Esophagus squamous epithelium (tissue), 5 donors: ENCODE measurements around the gene SH3TC1. TPM values are rescaled to one million over a fixed set of nuclear protein-coding genes. Genes with fewer than 3 reads are reported as not detected.

Source experiments
- DNase-seq: peaks from one replicate; lab custom pipeline; 2025; lab: John Stamatoyannopoulos, UW
- H3K27ac ChIP-seq, 4 donors: fragments of 200-600 bp; sonication (generic); one replicate each; pipeline ENCODE4 v1.5.1; 2016 to 2019; ENCODE audit warnings: mild to moderate bottlenecking in 1 of 4
- H3K27me3 ChIP-seq, 4 donors: fragments of 200-600 bp; sonication (generic); 1 replicate in 3 of 4; 2 replicates in 1 of 4; pipeline versions ENCODE4 v1.5.1 to v1.6.0; 2017 to 2021; ENCODE audit warnings: antibody characterized with exemption in 1 of 4
- H3K36me3 ChIP-seq, 3 donors: fragments of 200-600 bp; sonication (generic); one replicate each; pipeline ENCODE4 v1.5.1; 2016 to 2019
- H3K4me1 ChIP-seq, 3 donors: fragments of 200-600 bp; sonication (generic); one replicate each; pipeline ENCODE4 v1.5.1; 2017 to 2019
- H3K4me3 ChIP-seq, 4 donors: fragments of 200-600 bp; sonication (generic); 1 replicate in 3 of 4; 2 replicates in 1 of 4; pipeline ENCODE4 v1.5.1; 2016 to 2019; ENCODE audit warnings: mild to moderate bottlenecking in 2 of 4, moderate library complexity in 1 of 4
- H3K9me3 ChIP-seq, 3 donors: fragments of 200-600 bp; sonication (generic); one replicate each; pipeline ENCODE4 v1.5.1; 2016 to 2019
- POLR2A ChIP-seq, 4 donors: fragments of 450-650 bp; IDR thresholded peaks; one replicate each; pipeline ENCODE4 v1.6.1; 2017; ENCODE audit warnings: antibody characterized with exemption in 4 of 4, mild to moderate bottlenecking in 4 of 4, moderate library complexity in 3 of 4
- WGBS, 2 donors: methylation state at CpG; one replicate each; pipeline ENCODE4 v1.1.5; 2018; 5-methylcytosine and 5-hydroxymethylcytosine counted together
- intact Hi-C: fragments of 100-400 bp; cut with DNase I; formaldehyde crosslinking; loops from one replicate; pipeline ENCODE4 v1.15.0; 2022
- total RNA-seq, 4 donors: library from RNA; depleted of rRNA; stranded (reverse); fragments of >200 nt; gene quantifications; one replicate each; pipeline ENCODE4 v1.1.0, GENCODE V29; 2016
- TF ChIP-seq, protein P1 (sequence below), 6 experiments: fragments of 450-650 bp in 4 of 6; fragments of 200-600 bp in 2 of 6; sonication (generic) in 2 of 6; IDR thresholded peaks; one replicate each; pipeline ENCODE4 v1.5.1; 2016 to 2019; ENCODE audit warnings: antibody characterized with exemption in 6 of 6, mild to moderate bottlenecking in 4 of 6, moderate library complexity in 4 of 6
- donor health status: DM: yes; HTN: yes; CAD: no.

The SH3TC1 gene
- total RNA-seq, 4 donors from 2014 or later, result 24.6 to 31.2 (median 27.1) TPM

DNA sequence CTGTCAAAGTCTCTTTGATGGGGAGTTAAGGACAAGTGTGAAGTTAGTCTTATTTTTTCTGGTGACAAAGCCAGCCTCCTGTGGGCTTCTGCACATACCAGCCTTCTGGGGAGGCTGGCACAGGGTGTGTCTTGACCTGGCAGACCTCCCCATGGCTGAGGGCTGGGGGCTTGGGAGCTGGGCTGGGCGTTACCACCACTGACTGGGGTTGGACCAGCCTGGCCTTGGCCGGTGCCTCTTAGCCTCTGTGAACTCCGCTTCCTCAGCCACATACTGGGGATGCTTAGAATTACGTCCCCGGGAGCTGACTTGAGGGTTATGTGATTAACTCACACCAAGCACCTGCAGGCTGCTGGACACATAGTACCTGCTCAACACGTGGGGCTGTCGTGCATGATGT lies 14.0 kb downstream of the SH3TC1 start:
- Histone ChIP-seq H3K36me3 (peaks cover 12 to 84% (median 12%) of the 10 kb centered on the region in 3 donors), H3K4me3 (no peak overlapping the region), H3K9me3 (no peaks in the 10 kb centered on the region), H3K27me3 (no peaks in the 10 kb centered on the region), H3K27ac (no peak overlapping the region), H3K4me1 (peaks cover 0 to 13% (median 0%) of the 10 kb centered on the region in 3 donors)
- TF ChIP-seq POLR2A (IDR thresholded peaks at IDR 0.05), result no peak
- TF ChIP-seq, protein P1, sequence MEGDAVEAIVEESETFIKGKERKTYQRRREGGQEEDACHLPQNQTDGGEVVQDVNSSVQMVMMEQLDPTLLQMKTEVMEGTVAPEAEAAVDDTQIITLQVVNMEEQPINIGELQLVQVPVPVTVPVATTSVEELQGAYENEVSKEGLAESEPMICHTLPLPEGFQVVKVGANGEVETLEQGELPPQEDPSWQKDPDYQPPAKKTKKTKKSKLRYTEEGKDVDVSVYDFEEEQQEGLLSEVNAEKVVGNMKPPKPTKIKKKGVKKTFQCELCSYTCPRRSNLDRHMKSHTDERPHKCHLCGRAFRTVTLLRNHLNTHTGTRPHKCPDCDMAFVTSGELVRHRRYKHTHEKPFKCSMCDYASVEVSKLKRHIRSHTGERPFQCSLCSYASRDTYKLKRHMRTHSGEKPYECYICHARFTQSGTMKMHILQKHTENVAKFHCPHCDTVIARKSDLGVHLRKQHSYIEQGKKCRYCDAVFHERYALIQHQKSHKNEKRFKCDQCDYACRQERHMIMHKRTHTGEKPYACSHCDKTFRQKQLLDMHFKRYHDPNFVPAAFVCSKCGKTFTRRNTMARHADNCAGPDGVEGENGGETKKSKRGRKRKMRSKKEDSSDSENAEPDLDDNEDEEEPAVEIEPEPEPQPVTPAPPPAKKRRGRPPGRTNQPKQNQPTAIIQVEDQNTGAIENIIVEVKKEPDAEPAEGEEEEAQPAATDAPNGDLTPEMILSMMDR (IDR thresholded peaks at IDR 0.05), result no peak
- DNase-seq, result no peak
- intact Hi-C loops, result no loop called here
- WGBS, 2 donors, result 85 to 94% methylated on average over 3 to 5 of the region's 7 CpGs

DNA sequence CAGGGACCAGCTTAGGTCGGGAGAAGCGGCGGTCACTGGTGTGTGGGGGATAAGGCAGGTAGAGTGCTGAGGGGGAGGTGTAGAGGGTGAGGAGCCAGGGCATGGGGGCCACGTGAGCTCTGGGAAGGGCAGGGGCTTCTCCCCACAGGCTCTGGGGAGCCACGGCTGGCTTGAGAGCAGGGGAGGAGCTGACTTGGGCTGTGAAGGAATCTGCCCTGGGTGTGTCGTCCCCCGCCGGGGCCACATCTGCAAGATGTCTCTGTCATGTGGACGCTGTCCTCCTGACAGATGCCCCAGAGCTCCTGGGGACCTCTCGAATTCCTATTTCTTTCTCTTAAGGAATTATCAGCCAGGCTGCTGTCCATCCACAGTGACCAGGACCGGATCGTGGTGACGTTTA lies 15.0 kb downstream of the SH3TC1 start:
- intact Hi-C loops, result no loop called here

DNA sequence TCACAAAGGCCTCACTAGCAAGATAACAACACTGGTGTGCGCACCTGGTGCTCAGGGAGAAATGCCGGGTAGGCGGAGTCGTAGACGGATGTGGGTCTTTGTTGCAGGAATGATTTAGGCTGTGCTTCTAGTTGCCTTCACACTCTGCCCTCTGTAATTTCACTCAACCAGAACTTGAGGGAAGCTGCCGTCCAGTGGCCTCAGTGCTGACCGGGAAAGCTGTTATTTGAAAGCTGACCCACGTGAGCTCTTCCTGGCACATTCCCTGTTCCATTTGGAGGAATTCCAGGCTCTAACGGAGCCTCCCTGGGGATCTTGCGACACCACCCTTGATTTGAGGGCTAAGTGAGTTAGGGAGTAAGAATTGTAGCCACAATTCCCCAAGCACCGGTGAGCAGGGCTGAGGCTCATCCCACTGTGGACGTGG lies 15.9 kb downstream of the SH3TC1 start:
- Histone ChIP-seq H3K36me3 (peaks cover 12 to 87% (median 28%) of the 10 kb centered on the region in 3 donors), H3K9me3 (no peaks in the 10 kb centered on the region), H3K4me3 (no peak overlapping the region), H3K27me3 (no peaks in the 10 kb centered on the region), H3K4me1 (peaks cover 0 to 13% (median 0%) of the 10 kb centered on the region in 3 donors), H3K27ac (no peak overlapping the region)
- intact Hi-C loops, result no loop called here
- TF ChIP-seq, protein P1 (IDR thresholded peaks at IDR 0.05), result no peak
- TF ChIP-seq POLR2A (IDR thresholded peaks at IDR 0.05), result no peak
- no peak for DNase-seq
- WGBS, 2 donors, result 60 to 77% methylated on average over 10 to 11 of the region's 12 CpGs

More for the DNA sequence above, 15.0 kb downstream of the SH3TC1 start:
- H3K27me3 ChIP-seq, result no peaks in the 10 kb centered on the region
- WGBS, 2 donors, result 85 to 87% methylated on average over 9 to 10 of the region's 13 CpGs
- no peaks in the 10 kb centered on the region for H3K9me3 ChIP-seq
- H3K4me3 ChIP-seq, result no peak overlapping the region
- DNase-seq, result no peak
- H3K36me3 ChIP-seq, result peaks cover 12 to 87% (median 22%) of the 10 kb centered on the region in 3 donors
- peaks cover 0 to 13% (median 0%) of the 10 kb centered on the region in 3 donors for H3K4me1 ChIP-seq
- no peak for TF ChIP-seq POLR2A (IDR thresholded peaks at IDR 0.05)
- TF ChIP-seq, protein P1 (IDR thresholded peaks at IDR 0.05), result no peak
- no peak overlapping the region for H3K27ac ChIP-seq

DNA sequence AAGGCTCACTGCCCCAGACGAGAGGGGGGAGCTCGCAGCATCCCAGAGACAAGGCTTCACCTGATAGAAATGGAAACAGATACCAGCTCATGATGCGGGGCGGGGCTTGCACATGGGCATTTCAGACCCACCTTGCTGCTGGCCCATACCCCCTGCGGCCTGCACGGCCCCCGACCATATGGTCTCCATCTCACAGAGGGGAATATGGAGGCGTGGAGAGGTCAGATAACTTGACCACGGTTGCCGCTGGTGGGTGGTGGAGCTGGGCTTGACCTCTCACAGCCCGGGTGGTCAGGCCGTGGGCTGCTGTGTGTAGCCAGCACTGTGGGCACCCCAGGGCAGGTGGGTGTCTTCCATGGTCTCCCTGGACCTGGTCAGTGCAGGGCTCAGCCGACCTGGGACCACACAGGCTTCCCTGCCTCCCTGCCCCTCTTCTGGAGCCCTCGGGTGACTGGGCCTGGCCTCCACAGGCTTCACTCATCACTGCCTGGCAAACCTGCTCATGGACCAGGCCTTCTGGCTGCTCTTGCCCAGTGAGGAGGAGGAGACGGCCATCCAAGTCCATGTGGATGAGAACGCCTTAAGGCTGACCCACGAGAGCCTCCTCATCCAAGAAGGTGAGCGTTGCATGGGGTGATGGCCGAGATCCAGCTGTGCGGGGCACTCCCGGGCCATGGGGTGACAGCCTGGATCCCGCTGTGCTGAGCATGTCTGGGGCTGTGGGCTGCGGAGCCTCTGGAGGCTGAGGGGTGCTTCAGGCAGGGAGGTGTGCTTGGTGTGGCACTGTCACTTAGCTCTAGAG lies 16.8 kb downstream of the SH3TC1 start:
- Histone ChIP-seq H3K4me1 (peaks cover 0 to 20% (median 0%) of the 10 kb centered on the region in 3 donors), H3K36me3 (peaks cover 12 to 92% (median 33%) of the 10 kb centered on the region in 3 donors), H3K27me3 (no peaks in the 10 kb centered on the region), H3K9me3 (no peaks in the 10 kb centered on the region), H3K27ac (no peak overlapping the region), H3K4me3 (no peak overlapping the region)
- no peak for TF ChIP-seq POLR2A (IDR thresholded peaks at IDR 0.05)
- TF ChIP-seq, protein P1 (IDR thresholded peaks at IDR 0.05), result no peak
- no peak for DNase-seq
- intact Hi-C loops, result no loop called here
- whole genome bisulfite sequencing, 2 donors, result 91% methylated on average over 4 of the region's 23 CpGs; no CpG with 5 or more reads in 1 of the 2 donors
